HEK293 (cell line): ENCODE measurements around the gene YEATS4.

ENCODE experiments used
- CTCF ChIA-PET: fragments of 350-600 bp; formaldehyde crosslinking; extraction: SDS; loops from one replicate; lab custom pipeline; 2021; ENCODE audit warnings: antibody characterized with exemption; lab: Yijun Ruan, JAX
- POLR2A ChIA-PET: fragments of 300-600 bp; formaldehyde crosslinking; extraction: SDS; loops from one replicate; lab custom pipeline; 2020; ENCODE audit warnings: antibody characterized with exemption, inconsistent platforms; lab: Yijun Ruan, JAX
- H3K27ac ChIP-seq: fragments of 200-500 bp; sonication (Bioruptor generic); 2 replicates; pipeline ENCODE4 v1.5.1; 2014; ENCODE audit warnings: low read depth, low read length, control low read depth, inconsistent platforms; ENCODE audit errors: extremely low read depth
- H3K36me3 ChIP-seq, 2 experiments: fragments of 200-500 bp in 1 of 2; sonication (Bioruptor generic) in 1 of 2; 1 replicate in 1 of 2; 2 replicates in 1 of 2; pipeline ENCODE4 v1.5.1; 2014 to 2017; ENCODE audit warnings: inconsistent platforms in 2 of 2, low read length in 2 of 2; ENCODE audit not compliant: control insufficient read depth in 2 of 2, insufficient read depth in 1 of 2
- H3K4me1 ChIP-seq: fragments of 200-500 bp; sonication (Bioruptor generic); 2 replicates; pipeline ENCODE4 v1.5.1; 2014; ENCODE audit warnings: mild to moderate bottlenecking, low read length, inconsistent platforms; ENCODE audit not compliant: control insufficient read depth, insufficient read depth
- H3K4me3 ChIP-seq: 2 replicates; pipeline ENCODE4 v1.5.1; 2011; ENCODE audit warnings: low read depth, mild to moderate bottlenecking, control low read depth, low read length, moderate library complexity
- H3K9me3 ChIP-seq: fragments of 200-500 bp; sonication (Bioruptor generic); 2 replicates; pipeline ENCODE4 v1.5.1; 2014; ENCODE audit warnings: low read depth, low read length, inconsistent platforms; ENCODE audit not compliant: control insufficient read depth, insufficient read depth
- KLF10 ChIP-seq: fragments of 450-650 bp; IDR thresholded peaks from 2 replicates; pipeline ENCODE4 v1.5.1; 2018; ENCODE audit warnings: missing biosample characterization, mild to moderate bottlenecking, missing genetic modification characterization
- SCRT2 ChIP-seq: fragments of 450-650 bp; formaldehyde crosslinking; IDR thresholded peaks from 2 replicates; pipeline ENCODE4 v1.5.1; 2016; ENCODE audit warnings: missing biosample characterization, missing genetic modification characterization
- SETDB1 ChIP-seq: IDR thresholded peaks from one replicate; pipeline ENCODE4 v1.6.1; 2017; ENCODE audit warnings: mild to moderate bottlenecking, low read length, moderate library complexity, mixed read lengths; ENCODE audit not compliant: insufficient read length
- ZEB2 ChIP-seq: fragments of 450-650 bp; formaldehyde crosslinking; IDR thresholded peaks from 2 replicates; pipeline ENCODE4 v1.5.1; 2016; ENCODE audit warnings: missing biosample characterization, missing genetic modification characterization
- ZFP41 ChIP-seq: fragments of 450-650 bp; formaldehyde crosslinking; IDR thresholded peaks from 2 replicates; pipeline ENCODE4 v1.5.1; 2016; ENCODE audit warnings: missing biosample characterization, missing genetic modification characterization, borderline replicate concordance
- ZNF155 ChIP-seq: fragments of 450-650 bp; formaldehyde crosslinking; IDR thresholded peaks from 2 replicates; pipeline ENCODE4 v1.5.1; 2016; ENCODE audit warnings: missing biosample characterization, missing genetic modification characterization
- ZNF266 ChIP-seq: fragments of 450-650 bp; formaldehyde crosslinking; IDR thresholded peaks from 2 replicates; pipeline ENCODE4 v1.5.1; 2016; ENCODE audit warnings: missing biosample characterization, missing genetic modification characterization, low read depth
- ZNF624 ChIP-seq: fragments of 450-650 bp; formaldehyde crosslinking; IDR thresholded peaks from 2 replicates; pipeline ENCODE4 v1.5.1; 2017; ENCODE audit warnings: missing biosample characterization, missing genetic modification characterization
- ZNF658 ChIP-seq: fragments of 450-650 bp; formaldehyde crosslinking; IDR thresholded peaks from 2 replicates; pipeline ENCODE4; 2016; ENCODE audit warnings: missing biosample characterization, missing genetic modification characterization
- ZNF701 ChIP-seq: fragments of 450-650 bp; formaldehyde crosslinking; IDR thresholded peaks from 2 replicates; pipeline ENCODE4 v1.5.1; 2016; ENCODE audit warnings: missing biosample characterization, missing genetic modification characterization
- ZNF76 ChIP-seq: fragments of 450-650 bp; formaldehyde crosslinking; IDR thresholded peaks from 2 replicates; pipeline ENCODE4; 2016; ENCODE audit warnings: low read depth, missing biosample characterization, missing genetic modification characterization, borderline replicate concordance
- ZNF776 ChIP-seq: fragments of 450-650 bp; formaldehyde crosslinking; IDR thresholded peaks from 2 replicates; pipeline ENCODE4 v1.5.0; 2017; ENCODE audit warnings: missing biosample characterization, missing genetic modification characterization, borderline replicate concordance
- TF ChIP-seq, protein P1 (sequence below): fragments of 450-650 bp; formaldehyde crosslinking; IDR thresholded peaks from 2 replicates; pipeline ENCODE4 v1.5.1; 2016; ENCODE audit warnings: missing biosample characterization, missing genetic modification characterization
- TF ChIP-seq, protein P2 (sequence below): fragments of 450-650 bp; formaldehyde crosslinking; IDR thresholded peaks from 2 replicates; pipeline ENCODE4 v1.5.1; 2017; ENCODE audit warnings: missing biosample characterization, missing genetic modification characterization
- TF ChIP-seq, protein P3 (sequence below): fragments of 450-650 bp; formaldehyde crosslinking; IDR thresholded peaks from 2 replicates; pipeline ENCODE4 v1.5.1; 2016; ENCODE audit warnings: missing biosample characterization, missing genetic modification characterization
- TF ChIP-seq, protein P4 (sequence below): fragments of 450-650 bp; formaldehyde crosslinking; IDR thresholded peaks from 2 replicates; pipeline ENCODE4 v1.5.1; 2017; ENCODE audit warnings: missing biosample characterization, missing genetic modification characterization
- TF ChIP-seq, protein P5 (sequence below): fragments of 450-650 bp; formaldehyde crosslinking; IDR thresholded peaks from 2 replicates; pipeline ENCODE4 v1.5.1; 2016; ENCODE audit warnings: missing biosample characterization, missing genetic modification characterization

Gene YEATS4

DNA sequence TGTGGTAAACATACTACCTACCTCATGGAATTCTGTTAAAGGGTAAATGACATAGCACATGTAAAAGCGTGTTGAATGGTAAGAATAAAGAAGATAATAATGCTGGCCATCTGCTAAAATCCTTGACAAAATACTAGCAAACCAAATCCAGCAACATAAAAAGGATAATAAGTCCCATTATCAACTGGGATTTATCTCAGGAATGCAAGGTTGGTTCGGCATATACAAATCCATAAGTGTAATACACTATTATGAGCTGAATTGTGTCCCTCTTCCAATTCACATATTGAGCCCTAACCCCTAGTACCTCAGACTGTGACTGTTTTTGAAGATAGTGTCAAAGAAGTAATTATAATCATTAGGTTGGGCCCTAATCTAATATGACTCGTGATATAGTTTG lies 37.4 kb downstream of the YEATS4 start (continued):
- TF ChIP-seq, protein P1, sequence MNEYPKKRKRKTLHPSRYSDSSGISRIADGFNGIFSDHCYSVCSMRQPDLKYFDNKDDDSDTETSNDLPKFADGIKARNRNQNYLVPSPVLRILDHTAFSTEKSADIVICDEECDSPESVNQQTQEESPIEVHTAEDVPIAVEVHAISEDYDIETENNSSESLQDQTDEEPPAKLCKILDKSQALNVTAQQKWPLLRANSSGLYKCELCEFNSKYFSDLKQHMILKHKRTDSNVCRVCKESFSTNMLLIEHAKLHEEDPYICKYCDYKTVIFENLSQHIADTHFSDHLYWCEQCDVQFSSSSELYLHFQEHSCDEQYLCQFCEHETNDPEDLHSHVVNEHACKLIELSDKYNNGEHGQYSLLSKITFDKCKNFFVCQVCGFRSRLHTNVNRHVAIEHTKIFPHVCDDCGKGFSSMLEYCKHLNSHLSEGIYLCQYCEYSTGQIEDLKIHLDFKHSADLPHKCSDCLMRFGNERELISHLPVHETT (tag by site-specific recombination): no peak
- TF ChIP-seq ZFP41 (tag by site-specific recombination) (no peak), ZNF76 (tag by site-specific recombination) (no peak), ZNF624 (tag by site-specific recombination) (no peak), ZNF266 (no peak)
- TF ChIP-seq, all 188 proteins: peak for 0

DNA sequence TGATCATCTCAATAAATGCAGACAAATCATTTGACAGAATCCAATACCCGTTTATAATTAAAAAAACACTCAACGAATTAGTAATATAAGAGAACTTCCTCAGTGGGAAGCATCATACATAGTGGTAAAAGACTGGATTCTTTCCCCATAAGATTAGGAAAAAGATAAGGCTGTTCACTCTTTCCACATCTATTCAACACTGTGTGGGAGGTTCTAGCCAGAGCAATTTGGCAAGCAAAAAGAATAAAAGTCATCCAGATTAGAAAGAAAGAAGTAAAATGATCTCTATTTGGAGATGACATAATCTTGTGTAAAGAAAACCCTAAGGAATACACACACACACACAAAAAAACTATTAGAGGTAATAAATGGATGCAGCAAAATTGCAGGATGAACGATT lies 38.4 kb downstream of the YEATS4 start:
- Histone ChIP-seq H3K4me1 (no peaks in the 10 kb centered on the region), H3K9me3 (no peaks in the 10 kb centered on the region), H3K36me3 (peaks cover 0 to 13% of the 10 kb centered on the region in 2 experiments; a peak in 1 of 3 replicates), H3K4me3 (no peak overlapping the region), H3K27ac (no peak overlapping the region)
- CTCF ChIA-PET: no interaction called here
- POLR2A ChIA-PET: no interaction called here
- TF ChIP-seq, protein P2, sequence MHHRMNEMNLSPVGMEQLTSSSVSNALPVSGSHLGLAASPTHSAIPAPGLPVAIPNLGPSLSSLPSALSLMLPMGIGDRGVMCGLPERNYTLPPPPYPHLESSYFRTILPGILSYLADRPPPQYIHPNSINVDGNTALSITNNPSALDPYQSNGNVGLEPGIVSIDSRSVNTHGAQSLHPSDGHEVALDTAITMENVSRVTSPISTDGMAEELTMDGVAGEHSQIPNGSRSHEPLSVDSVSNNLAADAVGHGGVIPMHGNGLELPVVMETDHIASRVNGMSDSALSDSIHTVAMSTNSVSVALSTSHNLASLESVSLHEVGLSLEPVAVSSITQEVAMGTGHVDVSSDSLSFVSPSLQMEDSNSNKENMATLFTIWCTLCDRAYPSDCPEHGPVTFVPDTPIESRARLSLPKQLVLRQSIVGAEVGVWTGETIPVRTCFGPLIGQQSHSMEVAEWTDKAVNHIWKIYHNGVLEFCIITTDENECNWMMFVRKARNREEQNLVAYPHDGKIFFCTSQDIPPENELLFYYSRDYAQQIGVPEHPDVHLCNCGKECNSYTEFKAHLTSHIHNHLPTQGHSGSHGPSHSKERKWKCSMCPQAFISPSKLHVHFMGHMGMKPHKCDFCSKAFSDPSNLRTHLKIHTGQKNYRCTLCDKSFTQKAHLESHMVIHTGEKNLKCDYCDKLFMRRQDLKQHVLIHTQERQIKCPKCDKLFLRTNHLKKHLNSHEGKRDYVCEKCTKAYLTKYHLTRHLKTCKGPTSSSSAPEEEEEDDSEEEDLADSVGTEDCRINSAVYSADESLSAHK: no peak
- TF ChIP-seq SETDB1 (no peak), SCRT2 (no peak), ZEB2 (tag by site-specific recombination) (no peak), KLF10 (tag by site-specific recombination) (no peak), ZNF658 (tag by site-specific recombination) (no peak), ZNF701 (no peak), ZNF776 (no peak), ZNF155 (tag by site-specific recombination) (no peak)
- TF ChIP-seq, protein P3, sequence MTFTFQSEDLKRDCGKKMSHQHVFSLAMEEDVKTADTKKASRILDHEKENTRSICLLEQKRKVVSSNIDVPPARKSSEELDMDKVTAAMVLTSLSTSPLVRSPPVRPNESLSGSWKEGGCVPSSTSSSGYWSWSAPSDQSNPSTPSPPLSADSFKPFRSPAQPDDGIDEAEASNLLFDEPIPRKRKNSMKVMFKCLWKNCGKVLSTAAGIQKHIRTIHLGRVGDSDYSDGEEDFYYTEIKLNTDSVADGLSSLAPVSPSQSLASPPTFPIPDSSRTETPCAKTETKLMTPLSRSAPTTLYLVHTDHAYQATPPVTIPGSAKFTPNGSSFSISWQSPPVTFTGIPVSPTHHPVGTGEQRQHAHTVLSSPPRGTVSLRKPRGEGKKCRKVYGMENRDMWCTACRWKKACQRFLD (tag by site-specific recombination): no peak
- TF ChIP-seq, protein P4, sequence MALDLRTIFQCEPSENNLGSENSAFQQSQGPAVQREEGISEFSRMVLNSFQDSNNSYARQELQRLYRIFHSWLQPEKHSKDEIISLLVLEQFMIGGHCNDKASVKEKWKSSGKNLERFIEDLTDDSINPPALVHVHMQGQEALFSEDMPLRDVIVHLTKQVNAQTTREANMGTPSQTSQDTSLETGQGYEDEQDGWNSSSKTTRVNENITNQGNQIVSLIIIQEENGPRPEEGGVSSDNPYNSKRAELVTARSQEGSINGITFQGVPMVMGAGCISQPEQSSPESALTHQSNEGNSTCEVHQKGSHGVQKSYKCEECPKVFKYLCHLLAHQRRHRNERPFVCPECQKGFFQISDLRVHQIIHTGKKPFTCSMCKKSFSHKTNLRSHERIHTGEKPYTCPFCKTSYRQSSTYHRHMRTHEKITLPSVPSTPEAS (tag by site-specific recombination): no peak
- TF ChIP-seq, protein P5, sequence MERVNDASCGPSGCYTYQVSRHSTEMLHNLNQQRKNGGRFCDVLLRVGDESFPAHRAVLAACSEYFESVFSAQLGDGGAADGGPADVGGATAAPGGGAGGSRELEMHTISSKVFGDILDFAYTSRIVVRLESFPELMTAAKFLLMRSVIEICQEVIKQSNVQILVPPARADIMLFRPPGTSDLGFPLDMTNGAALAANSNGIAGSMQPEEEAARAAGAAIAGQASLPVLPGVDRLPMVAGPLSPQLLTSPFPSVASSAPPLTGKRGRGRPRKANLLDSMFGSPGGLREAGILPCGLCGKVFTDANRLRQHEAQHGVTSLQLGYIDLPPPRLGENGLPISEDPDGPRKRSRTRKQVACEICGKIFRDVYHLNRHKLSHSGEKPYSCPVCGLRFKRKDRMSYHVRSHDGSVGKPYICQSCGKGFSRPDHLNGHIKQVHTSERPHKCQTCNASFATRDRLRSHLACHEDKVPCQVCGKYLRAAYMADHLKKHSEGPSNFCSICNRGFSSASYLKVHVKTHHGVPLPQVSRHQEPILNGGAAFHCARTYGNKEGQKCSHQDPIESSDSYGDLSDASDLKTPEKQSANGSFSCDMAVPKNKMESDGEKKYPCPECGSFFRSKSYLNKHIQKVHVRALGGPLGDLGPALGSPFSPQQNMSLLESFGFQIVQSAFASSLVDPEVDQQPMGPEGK (tag by site-specific recombination): no peak
